NCI-H510A (cell line): ENCODE results near the gene PDIA5.

Experiments
- DNase-seq: peaks from one replicate; lab custom pipeline; 2025; lab: John Stamatoyannopoulos, UW

PDIA5 gene

DNA sequence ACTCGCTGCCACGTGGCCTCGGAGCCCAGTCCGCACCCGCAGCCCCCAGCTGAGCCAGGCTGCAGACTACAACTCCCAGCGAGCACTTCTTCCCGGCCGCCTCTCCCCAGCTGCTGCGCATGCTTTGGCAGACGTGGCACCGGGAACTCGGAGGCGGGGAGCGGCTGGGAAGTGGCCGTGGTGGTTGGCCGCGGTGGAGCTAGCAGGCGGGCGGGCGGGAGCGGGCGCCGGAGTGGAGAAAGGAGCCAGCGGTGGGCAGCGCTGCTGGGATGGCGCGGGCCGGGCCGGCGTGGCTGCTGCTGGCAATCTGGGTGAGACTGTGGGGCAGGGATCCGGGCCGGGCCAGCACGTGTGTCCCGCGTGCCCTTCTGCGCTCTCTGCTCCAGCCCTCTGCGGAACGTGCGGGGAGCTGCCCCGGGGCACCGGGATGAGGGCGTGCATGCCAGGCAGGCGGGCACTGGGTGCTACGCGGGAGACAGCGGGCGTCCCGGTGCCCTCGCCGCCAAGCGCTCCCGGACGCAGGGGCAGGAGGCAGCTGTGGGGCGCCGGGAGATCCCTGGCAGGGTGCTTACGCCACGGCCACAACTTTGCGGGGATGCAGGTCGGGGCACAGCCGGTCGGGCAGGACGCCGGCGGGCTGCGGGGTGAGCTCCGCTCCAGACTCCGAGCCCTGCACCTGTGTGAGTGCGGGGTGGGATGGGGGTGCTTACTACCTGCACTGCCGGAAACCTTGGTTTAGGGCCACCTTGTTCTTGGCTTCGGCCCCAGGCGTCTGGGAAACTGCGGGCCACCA lies at the start of gene PDIA5:
Gene PDIA5 (plus strand): TSS at position 130 of the 793 bp plus-strand sequence. CDS start 140 bp downstream, at position 270.
- DNase-seq, result peak; percentile 69

DNA sequence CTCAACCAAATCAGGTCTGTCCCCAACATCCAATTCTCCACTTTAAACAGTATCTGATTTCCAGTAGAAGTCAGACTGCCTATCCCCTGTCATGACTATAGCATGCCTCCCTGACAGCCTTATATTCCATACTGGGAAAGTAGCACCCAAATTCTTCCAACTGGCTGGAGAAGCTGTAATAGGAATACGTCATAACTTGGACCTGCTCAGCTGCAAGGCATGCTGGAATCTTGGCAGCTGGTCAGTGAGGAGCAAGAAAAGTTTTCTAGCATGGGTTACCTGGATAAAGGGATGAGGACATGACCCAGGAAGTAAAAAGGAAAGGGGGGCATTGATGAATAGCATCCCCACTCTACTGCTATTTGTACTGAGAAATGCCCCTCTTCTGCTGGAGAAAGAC lies 48.1 kb upstream of the PDIA5 start:
- DNase-seq, result no peak

DNA sequence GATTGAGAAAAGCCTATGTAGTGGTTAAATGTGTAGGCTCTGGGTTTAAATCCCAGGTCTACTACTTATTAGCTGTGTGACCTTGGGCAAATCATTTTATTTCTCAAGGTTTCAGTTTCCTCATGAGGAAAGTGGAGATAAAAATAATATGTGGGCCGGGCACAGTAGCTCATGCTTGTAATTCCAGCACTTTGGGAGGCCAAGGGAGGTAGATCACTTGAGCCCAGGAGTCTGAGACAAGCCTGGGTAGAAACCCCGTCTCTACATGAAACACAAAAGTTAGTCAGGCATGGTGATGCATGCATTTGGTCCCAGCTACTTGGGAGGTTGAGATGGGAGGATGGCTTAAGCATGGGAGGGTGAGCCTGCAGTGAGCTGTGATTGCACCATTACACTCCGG lies 47.7 kb upstream of the PDIA5 start:
- no peak for DNase-seq

DNA sequence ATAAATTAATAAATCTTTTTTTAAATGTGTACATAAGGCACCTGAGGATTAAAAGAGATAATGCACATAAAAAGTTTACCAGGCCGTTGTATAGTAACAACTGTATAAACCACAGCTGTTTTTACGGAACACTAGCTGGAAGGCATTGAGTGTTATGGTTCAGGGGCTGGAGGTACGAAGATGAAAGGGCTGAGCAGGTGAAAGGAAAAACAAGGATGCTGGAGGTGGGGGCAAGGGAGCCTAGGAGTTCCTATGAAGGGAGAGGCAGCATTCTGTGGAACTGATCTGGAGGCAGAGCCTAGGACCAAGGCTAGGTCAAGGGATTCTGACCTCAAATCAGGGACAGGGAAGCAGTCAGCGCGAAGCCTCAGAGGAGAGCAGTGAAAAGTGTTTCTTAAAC lies 47.2 kb upstream of the PDIA5 start:
- DNase-seq, result no peak

DNA sequence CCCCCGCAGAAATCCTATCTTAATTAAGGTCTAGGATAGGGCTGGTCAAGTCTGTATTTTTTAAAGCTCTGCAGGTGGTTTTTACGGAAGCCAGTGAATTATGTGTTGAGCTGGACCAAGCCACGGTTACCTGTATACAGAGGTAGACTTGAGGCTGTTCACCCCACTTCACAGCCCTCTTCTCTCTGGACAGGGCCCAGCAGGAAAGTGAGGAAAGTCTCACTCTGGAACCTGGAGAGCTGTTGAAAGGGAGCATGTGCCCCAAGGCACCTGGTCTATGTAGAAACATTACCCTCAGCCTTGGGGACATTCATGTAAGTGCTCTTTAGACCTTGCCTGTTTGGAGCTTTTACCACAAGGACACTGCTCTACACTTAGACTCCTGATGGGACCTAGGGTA lies 46.1 kb upstream of the PDIA5 start:
- DNase-seq, result no peak

DNA sequence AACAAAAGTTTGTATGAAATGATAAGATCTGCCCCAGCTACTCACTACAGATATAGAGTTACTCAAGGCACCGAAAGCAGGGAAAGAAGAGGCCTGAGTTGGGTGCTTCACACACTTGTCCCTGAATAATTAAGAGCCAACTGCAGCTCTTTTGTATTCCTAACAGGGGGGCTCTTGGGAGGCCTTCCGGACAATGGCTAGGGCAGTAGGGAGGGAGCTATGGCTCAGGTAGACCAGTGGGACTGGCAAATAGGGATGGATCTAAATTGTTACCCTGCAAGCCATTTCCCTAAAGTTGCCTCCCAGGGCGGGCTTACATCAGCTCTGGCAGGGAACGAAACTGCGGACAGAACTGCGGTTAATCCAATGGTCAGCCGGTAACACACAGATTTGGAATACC lies 45.4 kb upstream of the PDIA5 start:
- no peak for DNase-seq

DNA sequence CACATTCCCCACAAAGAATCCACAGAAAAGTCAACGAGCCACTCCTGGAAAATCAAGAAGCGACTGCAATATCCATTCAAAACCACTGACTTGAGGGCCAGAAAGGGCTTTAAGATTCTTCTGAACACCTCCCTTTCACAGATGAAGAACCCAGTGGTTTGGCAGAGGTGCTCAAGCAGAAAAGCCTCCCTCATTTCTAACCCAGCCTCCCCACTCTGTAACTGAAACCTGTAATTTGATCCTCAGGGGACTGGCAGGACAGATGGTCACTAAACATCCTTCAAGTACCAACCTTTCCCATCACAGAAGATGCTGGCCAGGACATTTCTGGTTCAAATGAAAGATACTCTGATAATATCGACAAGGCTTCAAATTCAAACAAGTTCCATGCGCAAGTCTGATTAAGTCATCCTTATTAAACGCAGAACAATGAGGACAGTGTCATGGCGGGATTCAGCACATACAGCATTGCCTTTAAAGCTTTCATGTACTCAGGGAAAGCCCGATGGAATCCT lies 44.8 kb upstream of the PDIA5 start:
- DNase-seq, result no peak

DNA sequence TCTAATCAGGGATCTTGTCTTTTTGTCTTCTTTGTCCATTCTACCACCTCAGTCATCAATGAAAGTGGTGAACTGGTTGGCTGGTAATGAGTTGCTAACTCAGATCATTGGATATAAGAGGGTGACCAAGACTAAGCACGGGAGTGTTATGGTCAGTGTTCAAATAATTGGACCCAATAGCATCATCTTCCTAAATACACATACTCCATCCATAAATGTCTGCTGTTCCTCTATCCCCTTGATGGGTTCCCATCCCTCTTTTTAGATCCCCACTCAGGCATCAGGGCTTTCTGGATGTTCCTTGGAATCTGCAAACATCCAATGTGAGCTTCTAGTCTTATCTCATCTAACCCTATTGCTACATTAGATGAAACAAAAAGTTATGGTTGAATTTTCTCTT lies 42.8 kb upstream of the PDIA5 start:
- no peak for DNase-seq

DNA sequence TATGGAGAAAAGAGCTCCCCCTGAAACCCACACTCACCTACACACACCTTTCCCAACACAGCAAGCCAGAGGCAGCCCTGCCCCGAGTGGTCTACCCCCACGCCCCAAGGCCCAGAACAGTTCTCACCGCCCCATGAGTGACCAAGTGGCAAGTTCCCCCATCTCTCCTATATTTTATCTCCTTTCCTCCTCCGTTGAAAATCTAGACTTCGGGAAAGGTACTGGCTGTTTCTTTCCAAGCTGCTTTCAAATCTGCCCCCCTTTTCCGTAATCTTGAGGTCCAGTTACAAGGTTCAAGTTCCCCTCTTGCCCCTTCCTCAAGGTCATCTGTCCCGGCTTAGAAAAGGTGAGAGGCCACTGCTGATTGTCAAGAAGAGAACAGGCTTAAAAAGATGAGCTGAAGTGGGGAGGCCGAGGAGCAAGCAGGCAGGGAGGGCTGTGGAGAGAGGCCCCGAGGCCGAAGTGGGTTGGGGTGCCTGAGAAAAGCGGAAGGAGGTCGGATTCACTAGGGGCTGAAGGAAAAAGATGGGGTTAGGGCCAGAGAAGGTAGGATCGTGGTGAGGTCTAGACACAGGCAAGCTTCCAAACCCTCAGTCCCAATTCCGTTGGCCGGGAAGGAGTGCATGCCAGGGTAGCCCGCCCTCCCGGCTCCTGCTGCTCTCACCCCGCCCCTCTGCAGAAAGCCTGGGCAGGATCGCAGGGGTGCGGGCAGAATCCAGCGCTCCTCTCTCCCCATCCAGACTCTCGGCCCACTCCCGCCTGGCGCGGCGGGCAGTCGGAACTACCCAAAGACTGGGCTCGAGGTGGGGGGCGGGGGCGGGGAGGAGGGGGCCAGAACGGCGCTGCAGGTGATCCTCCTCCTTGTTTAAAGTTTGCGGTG lies 40.9 kb upstream of the PDIA5 start:
- no peak for DNase-seq

DNA sequence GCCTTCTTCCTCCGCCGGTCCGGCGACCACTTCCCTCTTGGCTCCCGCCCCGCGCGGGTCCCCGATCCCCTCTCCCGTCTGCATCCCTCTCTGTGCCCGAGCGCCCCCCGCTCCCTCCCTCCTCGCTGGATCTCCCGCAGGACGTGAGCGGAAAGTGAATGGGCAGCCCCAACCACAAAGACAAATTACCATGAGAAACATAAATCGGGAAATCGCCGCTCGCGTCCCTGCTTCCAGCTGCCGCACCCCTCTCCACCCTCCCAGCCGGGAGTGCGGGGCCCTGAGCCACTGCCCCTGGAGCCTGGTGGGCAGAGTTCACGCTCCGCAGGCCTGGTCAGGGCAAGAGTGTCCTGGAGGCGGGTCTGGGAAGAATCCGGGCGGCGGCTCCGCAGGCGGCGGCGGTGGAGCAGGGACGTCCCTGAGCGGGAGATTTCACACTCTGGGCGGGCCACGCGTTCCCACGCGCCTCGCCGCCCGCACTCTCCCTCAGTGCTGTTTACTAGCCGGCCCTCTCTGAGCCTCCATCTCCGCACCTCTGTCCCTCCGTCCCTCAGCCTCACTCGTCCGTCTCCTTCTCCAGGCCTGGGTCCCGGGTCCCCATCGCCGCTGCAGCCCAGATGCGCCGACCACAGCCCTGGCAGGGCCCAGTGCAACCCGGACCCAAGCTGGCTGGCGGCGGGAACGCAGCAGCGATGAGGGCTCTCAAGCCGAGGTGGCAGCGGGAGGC lies 40.1 kb upstream of the PDIA5 start:
- DNase-seq, result no peak

DNA sequence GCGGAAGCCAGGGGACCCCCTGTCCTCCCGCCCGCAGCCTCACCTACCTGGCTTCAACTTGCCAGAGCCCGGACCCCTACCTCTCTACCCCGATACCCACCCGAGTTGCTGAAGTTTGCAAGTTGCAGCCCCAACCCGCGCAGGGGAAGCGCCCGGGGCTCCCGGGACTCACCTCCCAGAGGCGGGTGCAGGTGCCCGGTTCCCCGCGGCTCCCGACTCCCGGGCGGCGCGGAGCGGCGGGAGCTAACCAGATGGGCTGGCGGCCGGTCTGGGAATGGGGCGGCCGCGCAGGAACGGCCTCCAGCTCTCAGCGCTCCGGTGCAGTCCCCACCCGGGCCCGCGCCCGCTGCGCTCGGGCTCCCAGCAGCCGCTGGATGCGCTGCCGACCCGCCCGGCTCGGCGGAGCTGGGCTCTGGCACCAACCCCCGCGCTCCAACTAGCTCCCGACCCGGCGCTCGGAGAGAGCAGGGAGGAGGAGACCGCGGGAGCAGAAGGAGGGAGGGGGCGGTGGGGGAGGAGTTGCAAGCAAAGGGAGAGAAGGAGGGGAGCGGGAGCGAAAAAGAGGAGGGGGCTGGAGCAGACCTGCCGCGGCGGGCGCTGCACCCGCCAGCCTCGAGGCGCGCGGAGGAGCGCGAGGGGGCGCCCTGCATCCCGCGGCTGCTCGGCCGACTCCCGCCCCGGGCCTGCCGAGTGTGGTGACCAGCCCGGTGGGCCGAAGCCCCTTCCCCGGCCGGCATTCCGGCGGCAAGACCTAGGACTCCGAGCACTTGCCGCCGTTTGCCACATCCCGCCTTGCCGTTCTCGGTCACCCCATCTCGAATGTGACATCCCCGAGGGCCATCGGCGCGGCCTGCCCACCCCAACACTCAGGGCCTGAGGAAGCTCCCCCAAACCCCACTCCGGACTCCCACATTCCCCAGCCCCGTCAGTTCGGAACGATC lies 39.3 kb upstream of the PDIA5 start, which contains the start of gene SEMA5B:
Gene SEMA5B (minus strand): TSS at position 472 of the 941 bp plus-strand sequence. CDS start 66,500 bp downstream, outside the sequence.
- DNase-seq, result no peak

DNA sequence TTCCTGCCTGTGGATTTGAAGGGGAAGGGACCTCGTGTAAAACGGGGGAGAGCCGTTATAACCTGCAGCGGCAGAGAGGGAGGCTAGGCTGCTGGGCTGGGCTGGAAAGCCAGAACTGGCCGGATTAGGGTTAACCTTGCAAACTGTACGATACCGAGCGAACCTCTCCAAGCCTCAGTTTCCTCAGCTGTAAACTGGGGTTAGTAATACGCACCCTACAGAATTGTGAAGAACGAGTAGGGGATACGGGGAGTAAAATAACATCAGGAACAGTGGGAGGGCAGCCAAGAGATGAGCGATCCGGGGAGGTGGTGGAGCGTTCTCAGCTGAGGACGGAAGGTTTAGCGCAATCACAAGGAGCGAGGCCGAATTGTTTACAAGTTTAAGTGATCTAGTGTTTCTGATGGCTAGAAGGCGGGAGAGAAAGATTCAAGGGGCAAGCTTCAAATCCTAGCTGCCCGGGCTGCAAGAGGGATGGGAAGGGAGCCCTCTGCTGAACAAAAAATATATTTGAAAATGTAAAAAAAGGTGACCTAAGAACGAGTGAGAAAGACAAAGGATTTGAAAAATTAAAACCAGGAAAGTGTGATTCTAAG lies 38.5 kb upstream of the PDIA5 start:
- DNase-seq, result peak; percentile 35

DNA sequence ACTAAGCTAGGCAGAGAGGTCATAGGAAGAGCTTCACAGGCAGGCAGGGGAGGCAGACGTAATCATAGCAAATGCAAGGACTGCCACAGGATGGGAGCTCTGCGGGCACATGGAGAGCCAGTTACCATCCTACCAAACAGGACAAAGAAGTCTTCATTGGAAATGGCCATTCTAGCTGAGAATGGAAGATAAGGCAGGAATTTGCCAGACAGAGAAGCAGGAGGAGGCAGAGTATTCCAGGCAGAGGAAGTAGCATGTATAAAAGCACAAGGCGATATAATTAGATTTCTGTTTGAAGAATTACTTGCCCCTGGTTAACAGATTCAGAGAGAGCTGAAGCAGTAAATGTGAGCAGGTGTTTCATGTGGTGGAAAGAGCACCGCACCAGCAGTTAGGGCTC lies 35.8 kb upstream of the PDIA5 start:
- no peak for DNase-seq

DNA sequence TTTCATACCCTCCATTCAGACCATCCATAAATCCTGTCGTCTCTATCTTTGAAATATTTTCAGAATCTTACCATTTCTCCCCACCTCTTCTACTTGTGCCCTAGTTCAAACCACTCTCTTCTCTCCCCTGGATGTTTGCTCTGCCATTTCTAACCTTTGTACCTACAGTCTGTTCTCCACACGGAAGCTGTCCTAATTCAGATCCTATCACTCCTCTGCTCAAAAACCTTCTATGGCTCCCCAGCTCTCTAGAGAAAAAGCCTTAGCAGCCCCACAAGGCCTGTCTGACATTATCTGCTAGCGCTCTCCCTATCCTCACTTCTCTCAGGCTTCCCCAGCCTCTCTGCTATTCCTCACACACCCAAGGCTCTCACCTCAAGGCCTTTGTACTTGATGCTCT lies 34.8 kb upstream of the PDIA5 start:
- no peak for DNase-seq

DNA sequence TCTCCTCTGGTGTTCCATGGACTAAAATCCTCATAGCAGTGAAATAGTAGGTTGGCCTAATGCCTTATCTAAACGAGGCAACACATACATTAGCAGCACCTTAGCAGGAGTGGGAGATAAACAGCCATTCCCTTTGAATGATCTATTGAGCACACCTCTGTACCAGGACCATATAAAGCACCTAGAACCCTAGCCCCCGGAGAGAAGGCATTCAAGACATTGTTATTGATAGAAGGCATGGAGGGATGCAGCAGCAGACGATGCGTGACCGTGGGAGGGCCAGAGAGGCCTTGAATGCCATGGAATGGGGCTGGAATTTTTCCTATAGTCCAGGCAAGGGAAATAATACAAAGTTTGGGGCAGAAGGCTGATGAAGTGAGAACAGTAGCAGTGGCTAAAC lies 32.7 kb upstream of the PDIA5 start:
- no peak for DNase-seq

DNA sequence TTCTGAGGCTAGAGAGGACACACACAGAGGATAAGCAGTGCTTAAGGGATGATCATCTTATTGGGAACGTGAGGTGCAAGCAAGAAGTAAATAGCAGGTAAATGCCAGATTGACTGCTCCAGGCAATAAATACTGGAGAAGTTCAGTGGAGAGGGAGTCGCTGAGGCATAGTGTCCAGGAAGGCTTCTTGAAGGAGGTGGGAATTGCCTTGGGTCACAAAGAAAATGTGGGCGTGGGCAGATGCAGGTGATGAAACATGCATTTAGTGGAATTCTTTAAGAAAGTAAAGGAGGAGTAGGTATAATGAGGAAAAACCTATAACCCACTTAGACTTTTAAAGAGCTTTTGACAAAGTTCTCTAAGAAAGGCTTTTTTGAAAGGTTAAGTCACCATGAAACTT lies 31.8 kb upstream of the PDIA5 start:
- DNase-seq, result no peak

DNA sequence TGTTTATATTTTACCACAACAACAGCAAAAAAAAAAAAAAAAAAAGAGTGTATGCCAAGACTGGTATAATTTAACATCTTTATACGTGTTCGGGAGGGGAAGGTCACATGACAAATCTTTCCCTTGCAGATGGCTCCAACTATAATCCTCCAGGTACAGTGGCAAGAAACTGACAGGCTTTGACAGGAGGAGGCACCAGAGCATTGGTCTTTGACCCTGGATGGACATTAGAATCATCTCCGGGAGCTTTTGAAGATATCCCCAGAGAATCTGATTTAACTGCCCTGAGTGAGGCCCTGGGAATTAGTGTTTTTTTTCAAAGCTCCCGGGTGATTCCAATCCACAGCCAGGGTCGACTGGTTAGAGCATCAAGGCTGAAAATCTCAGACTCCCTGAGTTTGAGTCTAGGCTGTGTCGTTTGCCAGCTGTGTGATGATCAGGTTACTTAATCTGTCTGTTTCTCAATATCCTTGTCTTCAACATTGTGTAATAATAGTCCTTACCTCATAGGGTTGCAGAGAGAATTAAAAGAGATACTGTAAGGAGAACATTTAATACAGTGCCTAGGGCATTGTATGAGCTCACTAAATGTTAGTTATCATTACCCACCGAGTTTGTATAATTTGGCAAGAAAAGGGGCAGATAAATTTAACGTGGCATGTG lies 30.3 kb upstream of the PDIA5 start:
- DNase-seq, result no peak

DNA sequence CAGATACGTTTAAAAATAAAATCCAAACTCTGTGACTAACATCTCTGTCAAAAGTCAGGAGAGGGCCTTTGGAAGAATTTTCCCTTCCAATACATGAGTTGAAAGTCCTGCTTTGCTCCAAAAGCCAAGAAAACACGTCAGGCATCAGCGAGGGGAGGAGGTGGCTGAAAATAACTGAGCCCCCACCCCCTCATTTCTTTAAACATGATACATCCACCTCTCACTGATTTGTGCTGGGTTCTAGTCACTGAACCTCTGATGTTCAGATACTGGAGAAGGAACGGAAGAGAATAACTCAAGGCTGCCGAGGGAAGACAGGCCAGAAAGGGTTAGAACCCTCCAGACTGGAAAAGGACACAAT lies 29.8 kb upstream of the PDIA5 start:
- DNase-seq, result no peak

DNA sequence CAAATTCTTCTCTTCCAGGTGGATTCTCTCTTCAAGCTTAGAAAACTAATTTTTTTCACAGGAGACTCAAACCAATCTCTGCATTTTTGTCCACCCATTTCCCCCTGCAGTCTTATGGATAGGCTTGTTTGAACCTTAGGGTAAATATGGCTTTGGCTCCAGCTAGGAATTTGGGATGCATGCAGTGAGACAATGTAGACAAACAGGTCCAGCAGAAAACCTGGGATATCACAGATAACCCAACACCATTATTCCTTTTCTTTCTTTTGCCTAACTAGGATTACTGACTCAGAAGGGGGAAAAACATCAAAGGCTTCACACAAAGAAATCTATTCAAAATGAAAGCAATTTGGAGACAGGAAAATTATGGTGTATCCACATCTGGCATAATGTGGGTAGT lies 28.1 kb upstream of the PDIA5 start:
- no peak for DNase-seq

DNA sequence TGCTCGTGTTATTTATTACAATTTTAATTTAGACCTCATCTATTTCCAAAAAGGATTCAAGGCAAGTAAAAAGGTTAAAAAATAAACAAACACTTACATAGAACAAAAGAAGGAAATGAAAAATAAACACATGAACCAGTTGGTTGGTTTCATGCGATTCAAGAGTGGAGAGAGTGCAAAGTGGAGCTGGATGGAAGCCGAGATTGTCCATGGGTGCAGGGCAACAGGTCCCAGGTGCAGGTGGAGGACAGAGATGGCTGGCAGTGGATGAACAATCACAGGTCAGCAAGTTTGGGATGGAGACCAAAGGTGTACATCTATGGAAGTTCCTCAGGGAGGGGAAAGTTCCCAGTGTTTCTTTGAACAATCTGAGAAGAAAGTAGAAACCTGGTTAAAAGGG lies 27.6 kb upstream of the PDIA5 start:
- DNase-seq, result no peak
